T47D (cell line): ENCODE data around the gene SNAI1.
A peak's percentile ranks its signal among the peaks of the same experiment; 100 is the strongest.

ENCODE experiments used
- DNase-seq, 2 experiments: peaks; one replicate each; pipeline versions ENCODE4 v3.0.0 to v3.0.0-alpha.2; 2011 to 2012; ENCODE audit warnings: low read depth in 1 of 2, low spot score in 1 of 2
- JUND ChIP-seq: IDR thresholded peaks from 2 replicates; pipeline ENCODE4 v1.6.1; 2012; ENCODE audit warnings: low read depth
- in situ Hi-C: cut with HindIII; loops from 2 replicates; pipeline ENCODE4 v1.10.0; 2016; ENCODE audit warnings: low sequenced_read_pairs, low pct_unique_long_range_greater_than_20kb

Gene SNAI1

GRCh38 chr20:50015636-50015992 is 32.8 kb downstream of the SNAI1 start:
- in situ Hi-C loops: no loop called here
- DNase-seq: no peak
- TF ChIP-seq JUND: no peak

- no peak for TF ChIP-seq JUND
- in situ Hi-C loops: no loop called here
- peak in 1 of 2 experiments; percentile 82 for DNase-seq
Measured at GRCh38 chr20:50015993-50016770, 33.4 kb downstream of the SNAI1 start.

GRCh38 chr20:50017160-50017559 is 34.4 kb downstream of the SNAI1 start:
- DNase-seq: no peak
- no peak for TF ChIP-seq JUND
- in situ Hi-C loops: no loop called here

GRCh38 chr20:50017576-50018248 is 34.9 kb downstream of the SNAI1 start:
- TF ChIP-seq JUND: no peak
- in situ Hi-C loops: no loop called here
- DNase-seq: no peak

GRCh38 chr20:50019466-50020256 is 36.9 kb downstream of the SNAI1 start:
- peak; percentile 66 to 95 for DNase-seq
- in situ Hi-C loops: no loop called here
- no peak for TF ChIP-seq JUND

GRCh38 chr20:50020288-50020687 is 37.5 kb downstream of the SNAI1 start:
- DNase-seq: no peak
- TF ChIP-seq JUND: no peak
- in situ Hi-C loops: no loop called here

GRCh38 chr20:50022676-50023075 is 39.9 kb downstream of the SNAI1 start:
- TF ChIP-seq JUND: no peak
- DNase-seq: no peak
- in situ Hi-C loops: no loop called here

- in situ Hi-C loops: no loop called here
- TF ChIP-seq JUND: no peak
- no peak for DNase-seq
Measured at GRCh38 chr20:50023116-50023805, 40.5 kb downstream of the SNAI1 start.

- no peak for DNase-seq
- no peak for TF ChIP-seq JUND
- in situ Hi-C loops: no loop called here
Measured at GRCh38 chr20:50026746-50027575, 44.2 kb downstream of the SNAI1 start.

GRCh38 chr20:50027611-50028105 is 44.9 kb downstream of the SNAI1 start:
- no peak for TF ChIP-seq JUND
- DNase-seq: no peak
- in situ Hi-C loops: no loop called here

GRCh38 chr20:50029083-50029696 is 46.4 kb downstream of the SNAI1 start:
- DNase-seq: no peak
- TF ChIP-seq JUND: no peak
- in situ Hi-C loops: no loop called here
